ENCODE data around the gene TACC3.

The TACC3 gene

DNA sequence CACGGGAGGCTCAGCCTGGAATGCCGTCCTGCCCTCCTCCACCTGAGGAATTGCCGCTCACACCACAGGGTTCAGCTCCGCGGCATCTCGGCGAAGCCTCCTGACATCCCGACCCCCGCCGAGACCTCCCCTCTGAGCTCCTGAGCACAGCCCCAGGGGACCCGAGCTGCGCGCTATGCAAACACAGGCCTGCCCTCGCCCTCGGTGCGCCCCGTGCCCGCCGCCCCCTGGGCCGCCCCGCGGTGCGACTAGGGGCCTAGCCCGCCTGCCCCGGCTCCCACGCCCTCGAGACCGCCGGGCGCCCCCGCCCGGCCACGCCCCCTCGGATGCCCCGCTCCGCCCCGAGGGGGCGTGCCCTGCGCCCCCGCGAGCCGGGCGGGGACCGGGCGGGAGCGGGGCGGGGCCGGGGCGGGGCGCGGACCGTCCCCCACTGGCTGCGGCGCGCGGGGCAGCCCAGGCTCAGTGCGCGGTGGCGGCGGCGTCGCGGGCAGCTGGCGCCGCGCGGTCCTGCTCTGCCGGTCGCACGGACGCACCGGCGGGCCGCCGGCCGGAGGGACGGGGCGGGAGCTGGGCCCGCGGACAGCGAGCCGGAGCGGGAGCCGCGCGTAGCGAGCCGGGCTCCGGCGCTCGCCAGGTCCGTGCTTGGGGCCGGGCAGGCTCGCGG, 71.6 kb downstream of the TACC3 start, which contains the start of gene FGFR3:
TSS of gene FGFR3 (plus strand) at position 462 of the 664 bp plus-strand sequence. CDS start 642 bp downstream, outside the sequence.
- peak; percentile 22 to 46 for DNase-seq (ENCODE audit: low read depth in 2 of 2)

DNA sequence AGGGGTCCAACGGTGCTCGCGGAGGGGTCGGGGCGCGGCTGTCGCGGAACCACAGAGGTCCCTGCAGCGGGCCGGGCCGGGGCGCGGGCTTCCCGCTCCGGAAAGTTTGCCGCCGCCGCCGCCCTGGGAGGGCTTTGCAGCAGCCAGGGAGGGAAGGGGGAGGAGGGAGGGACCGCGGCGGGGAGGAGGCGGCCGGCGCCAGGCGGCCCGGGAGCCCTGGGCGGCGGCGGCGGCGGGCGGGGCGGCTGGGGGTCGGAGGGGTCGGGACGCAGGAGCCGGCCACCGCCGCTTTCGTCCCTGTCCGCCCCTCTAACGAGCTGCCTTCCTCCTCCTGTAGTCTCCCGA, 72.1 kb downstream of the TACC3 start:
- DNase-seq (ENCODE audit: low read depth in 2 of 2) = peak in 1 of 2 donors; percentile 16

DNA sequence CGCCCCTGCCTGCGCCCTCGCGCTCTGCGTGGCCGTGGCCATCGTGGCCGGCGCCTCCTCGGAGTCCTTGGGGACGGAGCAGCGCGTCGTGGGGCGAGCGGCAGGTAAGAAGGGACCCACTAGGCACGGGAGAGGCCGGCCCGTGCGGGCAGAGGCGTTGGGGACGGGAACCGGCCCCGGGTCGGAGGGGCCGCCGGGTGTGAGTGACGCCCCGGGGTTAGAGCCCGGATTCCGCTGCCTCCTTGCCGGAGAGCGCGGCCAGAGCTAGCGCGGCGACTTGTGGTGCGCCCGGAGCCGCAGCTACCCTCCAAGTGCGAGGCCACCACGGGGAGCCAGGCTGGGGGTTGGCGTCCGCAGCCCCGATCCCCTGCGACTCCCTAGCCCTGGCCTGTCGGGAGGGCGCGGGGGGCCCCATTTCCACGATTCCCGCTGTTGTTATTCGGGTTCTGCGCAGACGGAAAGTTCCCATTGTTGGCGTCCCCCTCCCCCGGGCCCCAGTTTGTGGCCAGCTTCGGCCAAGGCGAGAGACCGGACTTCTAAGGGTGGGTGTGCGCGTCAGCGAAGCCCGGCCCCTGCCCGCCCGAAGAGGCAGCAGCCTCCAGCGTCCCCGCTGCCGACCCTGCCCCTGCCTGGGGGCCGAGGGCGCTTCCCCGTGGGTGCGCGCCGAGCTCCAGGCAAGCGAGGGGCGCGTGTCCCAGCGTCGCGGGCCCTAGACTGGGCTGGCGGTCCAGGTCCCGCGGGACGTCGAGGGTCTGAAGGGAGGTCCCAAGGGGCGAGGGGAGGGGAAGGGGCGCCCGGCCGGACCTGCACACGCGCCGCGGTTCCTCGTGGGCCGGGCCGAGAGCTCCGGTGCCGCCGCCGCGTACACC, 72.9 kb downstream of the TACC3 start:
- DNase-seq (ENCODE audit: low read depth in 2 of 2) = no peak
